ENCODE data around the gene EMILIN3.

Gene EMILIN3

GRCh38 chr20:41366546-41367392 is at the start of gene EMILIN3:
Gene EMILIN3, minus strand, starts transcription at chr20:41366818. Its CDS starts 184 bp downstream, at chr20:41366634.
- Mint-ChIP-seq H3K27me3 (peaks cover 46% of the 10 kb centered on the region), H3K27ac (no peak within 1 kb of the TSS), H3K9me3 (peaks cover 5% of the 10 kb centered on the region), H3K4me3 (peak within 1 kb of the TSS; percentile 54), H3K4me1 (ENCODE audit: low read depth) (peaks cover 7% of the 10 kb centered on the region), H3K36me3 (ENCODE audit: low read depth) (no peaks in the 10 kb centered on the region)

- no peaks in the 10 kb centered on the region for H3K9me3 Mint-ChIP-seq
- no peaks in the 10 kb centered on the region for H3K27me3 Mint-ChIP-seq
- no peak overlapping the region for H3K27ac Mint-ChIP-seq
- no peak overlapping the region for H3K4me3 Mint-ChIP-seq
- H3K36me3 Mint-ChIP-seq (ENCODE audit: low read depth): peaks cover 41% of the 10 kb centered on the region
- no peaks in the 10 kb centered on the region for H3K4me1 Mint-ChIP-seq (ENCODE audit: low read depth)
Observed at GRCh38 chr20:41415191-41415590, 48.6 kb upstream of the EMILIN3 start.

GRCh38 chr20:41413169-41413568 is 46.6 kb upstream of the EMILIN3 start:
- Mint-ChIP-seq H3K9me3 (no peaks in the 10 kb centered on the region), H3K36me3 (ENCODE audit: low read depth) (peaks cover 43% of the 10 kb centered on the region), H3K27ac (no peak overlapping the region), H3K27me3 (no peaks in the 10 kb centered on the region), H3K4me1 (ENCODE audit: low read depth) (peaks cover 14% of the 10 kb centered on the region), H3K4me3 (no peak overlapping the region)

GRCh38 chr20:41412324-41413120 is 45.9 kb upstream of the EMILIN3 start:
- H3K4me3 Mint-ChIP-seq: no peak overlapping the region
- H3K27ac Mint-ChIP-seq: no peak overlapping the region
- H3K36me3 Mint-ChIP-seq (ENCODE audit: low read depth): peaks cover 41% of the 10 kb centered on the region
- H3K4me1 Mint-ChIP-seq (ENCODE audit: low read depth): peaks cover 15% of the 10 kb centered on the region
- no peaks in the 10 kb centered on the region for H3K27me3 Mint-ChIP-seq
- no peaks in the 10 kb centered on the region for H3K9me3 Mint-ChIP-seq

- Mint-ChIP-seq H3K4me3 (no peak overlapping the region), H3K4me1 (ENCODE audit: low read depth) (peaks cover 15% of the 10 kb centered on the region), H3K36me3 (ENCODE audit: low read depth) (peaks cover 47% of the 10 kb centered on the region), H3K27me3 (no peaks in the 10 kb centered on the region), H3K9me3 (no peaks in the 10 kb centered on the region), H3K27ac (no peak overlapping the region)
Observed at GRCh38 chr20:41411391-41411847, 44.8 kb upstream of the EMILIN3 start.

- Mint-ChIP-seq H3K9me3 (no peaks in the 10 kb centered on the region), H3K4me1 (ENCODE audit: low read depth) (peaks cover 15% of the 10 kb centered on the region), H3K27ac (no peak overlapping the region), H3K4me3 (no peak overlapping the region), H3K36me3 (ENCODE audit: low read depth) (peaks cover 55% of the 10 kb centered on the region), H3K27me3 (no peaks in the 10 kb centered on the region)
Observed at GRCh38 chr20:41408986-41409385, 42.4 kb upstream of the EMILIN3 start.

- Mint-ChIP-seq H3K27ac (no peak overlapping the region), H3K36me3 (ENCODE audit: low read depth) (peaks cover 49% of the 10 kb centered on the region), H3K9me3 (no peaks in the 10 kb centered on the region), H3K4me1 (ENCODE audit: low read depth) (peaks cover 15% of the 10 kb centered on the region), H3K27me3 (no peaks in the 10 kb centered on the region), H3K4me3 (no peak overlapping the region)
Observed at GRCh38 chr20:41408156-41408794, 41.7 kb upstream of the EMILIN3 start.

- no peaks in the 10 kb centered on the region for H3K9me3 Mint-ChIP-seq
- H3K4me1 Mint-ChIP-seq (ENCODE audit: low read depth): peaks cover 15% of the 10 kb centered on the region
- no peak overlapping the region for H3K4me3 Mint-ChIP-seq
- H3K27me3 Mint-ChIP-seq: no peaks in the 10 kb centered on the region
- H3K27ac Mint-ChIP-seq: no peak overlapping the region
- peaks cover 42% of the 10 kb centered on the region for H3K36me3 Mint-ChIP-seq (ENCODE audit: low read depth)
Observed at GRCh38 chr20:41407607-41408006, 41.0 kb upstream of the EMILIN3 start.

- Mint-ChIP-seq H3K4me3 (no peak overlapping the region), H3K27ac (no peak overlapping the region), H3K4me1 (ENCODE audit: low read depth) (peaks cover 15% of the 10 kb centered on the region), H3K36me3 (ENCODE audit: low read depth) (peaks cover 39% of the 10 kb centered on the region), H3K9me3 (no peaks in the 10 kb centered on the region), H3K27me3 (no peaks in the 10 kb centered on the region)
Observed at GRCh38 chr20:41406896-41407444, 40.4 kb upstream of the EMILIN3 start.

GRCh38 chr20:41406353-41406752 is 39.7 kb upstream of the EMILIN3 start:
- Mint-ChIP-seq H3K9me3 (no peaks in the 10 kb centered on the region), H3K27ac (no peak overlapping the region), H3K4me3 (no peak overlapping the region)

GRCh38 chr20:41405436-41405835 is 38.8 kb upstream of the EMILIN3 start:
- H3K4me1 Mint-ChIP-seq (ENCODE audit: low read depth): peaks cover 15% of the 10 kb centered on the region
- no peaks in the 10 kb centered on the region for H3K27me3 Mint-ChIP-seq
- no peak overlapping the region for H3K27ac Mint-ChIP-seq
- H3K4me3 Mint-ChIP-seq: no peak overlapping the region
- H3K9me3 Mint-ChIP-seq: no peaks in the 10 kb centered on the region
- peaks cover 34% of the 10 kb centered on the region for H3K36me3 Mint-ChIP-seq (ENCODE audit: low read depth)

More at GRCh38 chr20:41406353-41406752, 39.7 kb upstream of the EMILIN3 start:
- Mint-ChIP-seq H3K4me1 (ENCODE audit: low read depth) (peaks cover 15% of the 10 kb centered on the region), H3K27me3 (no peaks in the 10 kb centered on the region), H3K36me3 (ENCODE audit: low read depth) (peaks cover 39% of the 10 kb centered on the region)

- H3K9me3 Mint-ChIP-seq: no peaks in the 10 kb centered on the region
- no peak overlapping the region for H3K27ac Mint-ChIP-seq
- peaks cover 5% of the 10 kb centered on the region for H3K4me1 Mint-ChIP-seq (ENCODE audit: low read depth)
- H3K27me3 Mint-ChIP-seq: no peaks in the 10 kb centered on the region
- H3K36me3 Mint-ChIP-seq (ENCODE audit: low read depth): peaks cover 27% of the 10 kb centered on the region
- no peak overlapping the region for H3K4me3 Mint-ChIP-seq
Observed at GRCh38 chr20:41403604-41404003, 37.0 kb upstream of the EMILIN3 start.

- Mint-ChIP-seq H3K27me3 (no peaks in the 10 kb centered on the region), H3K4me1 (ENCODE audit: low read depth) (no peaks in the 10 kb centered on the region), H3K9me3 (no peaks in the 10 kb centered on the region), H3K4me3 (no peak overlapping the region), H3K27ac (no peak overlapping the region), H3K36me3 (ENCODE audit: low read depth) (no peaks in the 10 kb centered on the region)
Observed at GRCh38 chr20:41398408-41398807, 31.8 kb upstream of the EMILIN3 start.
